ENCODE data around the gene CUTA.

DNA sequence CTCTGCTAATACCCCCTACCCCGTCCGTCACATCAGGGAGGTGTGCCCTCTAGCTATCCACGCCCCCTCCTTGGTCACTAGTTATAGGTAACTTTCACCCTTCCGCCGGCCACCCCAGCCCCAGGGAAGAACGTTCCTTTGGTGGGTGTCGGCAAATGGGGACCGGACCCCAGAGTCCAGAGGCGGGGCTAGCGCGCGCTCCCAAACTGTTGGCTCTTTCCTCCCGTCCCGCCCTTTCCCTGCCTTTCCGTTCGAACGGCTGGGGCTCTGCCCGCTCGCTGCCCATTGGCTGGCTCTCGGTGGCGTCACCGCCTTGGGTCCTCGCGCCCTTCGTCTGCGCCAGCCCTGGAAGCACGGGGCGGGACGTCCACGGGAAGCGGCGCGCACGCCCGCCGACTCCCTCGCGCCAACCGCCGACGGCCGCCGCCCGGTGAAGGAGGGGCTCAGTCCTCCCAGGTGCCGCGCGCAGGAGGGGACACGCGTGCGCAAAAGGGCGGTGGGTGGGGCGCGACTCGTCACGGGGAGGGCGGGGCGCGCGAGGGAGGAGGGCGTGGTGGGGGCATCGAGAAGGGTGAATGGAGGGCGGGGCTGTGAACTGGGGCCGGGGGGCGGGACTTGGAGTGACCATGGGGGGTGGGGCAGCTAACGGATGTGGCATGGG, 7.7 kb downstream of the CUTA start:
- TF ChIP-seq POLR2A (IDR thresholded peaks at IDR 0.05; ENCODE audit: low read length) (peak; percentile 89), GATA1 (IDR thresholded peaks at IDR 0.05; ENCODE audit: low read depth, low read length) (no peak)

Measured in erythroblast (primary cell).